K562 (cell line): ENCODE data around the gene PTPRG. TPM values are rescaled to one million over a fixed set of nuclear protein-coding genes. Genes with fewer than 3 reads are reported as not detected.

ENCODE experiments used
- ATAC-seq: fragments of 200-7000 bp; cut with Tn5 transposase; 3 replicates; pipeline ENCODE4 v1.9.1; 2020; ENCODE audit warnings: moderate library complexity
- BruUV-seq: library from RNA; stranded (reverse); fragments of 400-500 nt; replicated peaks from 2 replicates; lab custom pipeline; 2021; lab: Mats Ljungman, UMichigan
- CTCF ChIA-PET: fragments of 300-600 bp; formaldehyde crosslinking; extraction: SDS; loops from one replicate; lab custom pipeline; 2021; ENCODE audit warnings: low intra/inter-chr PET ratio; lab: Yijun Ruan, JAX
- POLR2A ChIA-PET: fragments of 300-600, 350-650 bp; sonication (Branson Sonifier 250); formaldehyde crosslinking; extraction: SDS; loops from one replicate; lab custom pipeline; 2021; ENCODE audit warnings: antibody characterized with exemption, inconsistent platforms; lab: Yijun Ruan, JAX
- DNase-seq, 4 experiments: peaks; one replicate each; pipeline versions ENCODE4 v3.0.0 to v3.0.0-alpha.2; 2011 to 2018; ENCODE audit warnings: low spot score in 3 of 4, mixed read lengths in 3 of 4; ENCODE audit errors: extremely low read depth in 1 of 4
- FAIRE-seq: peaks from 2 replicates; lab custom pipeline; 2011; peaks lifted over from hg19 to GRCh38; lab: Jason Lieb, UNC
- H2AFZ ChIP-seq: 2 replicates; pipeline ENCODE4 v1.6.0; 2011; ENCODE audit warnings: low read depth, low read length, control low read depth, inconsistent platforms
- H3K27ac ChIP-seq: fragments of 200-600 bp; 3 replicates; pipeline ENCODE4 v1.8.0; 2011; ENCODE audit warnings: low read depth, mild to moderate bottlenecking, control low read depth, inconsistent platforms, low read length, moderate library complexity, mixed read lengths; ENCODE audit errors: extremely low read depth
- H3K27me3 ChIP-seq, 2 experiments: fragments of 300-600 bp in 1 of 2; 2 replicates in 1 of 2; 3 replicates in 1 of 2; pipeline versions ENCODE4 v1.6.0 to v1.8.0; 2011; ENCODE audit warnings: inconsistent platforms in 2 of 2, low read length in 2 of 2, mild to moderate bottlenecking in 1 of 2, mixed read lengths in 1 of 2, moderate library complexity in 1 of 2; ENCODE audit not compliant: control insufficient read depth in 2 of 2, insufficient read depth in 2 of 2
- H3K36me3 ChIP-seq: fragments of 300-600 bp; 3 replicates; pipeline ENCODE4 v1.8.0; 2011; ENCODE audit warnings: mild to moderate bottlenecking, low read length, inconsistent platforms; ENCODE audit not compliant: control insufficient read depth, insufficient read depth
- H3K4me1 ChIP-seq, 2 experiments: fragments of 200-600 bp in 1 of 2; replicated peaks in 1 of 2; 2 replicates in 1 of 2; 3 replicates in 1 of 2; pipeline versions ENCODE4 v1.5.1 to v1.8.0; 2011; ENCODE audit warnings: inconsistent platforms in 2 of 2, low read length in 2 of 2, mild to moderate bottlenecking in 1 of 2, mixed read lengths in 1 of 2, moderate library complexity in 1 of 2; ENCODE audit not compliant: control insufficient read depth in 2 of 2, insufficient read depth in 2 of 2
- H3K4me2 ChIP-seq: 2 replicates; pipeline ENCODE4 v1.6.1; 2011; ENCODE audit warnings: low read length, control low read depth, inconsistent platforms, mixed read lengths; ENCODE audit not compliant: insufficient read depth
- H3K4me3 ChIP-seq: fragments of 200-600 bp; sonication (generic), shearing (Covaris generic); 2 replicates; pipeline ENCODE4 v1.5.1; 2016; ENCODE audit warnings: control low read depth, inconsistent platforms
- H3K79me2 ChIP-seq: fragments of 200-600 bp; 3 replicates; pipeline ENCODE4 v1.8.0; 2011; ENCODE audit warnings: low read length, inconsistent platforms; ENCODE audit not compliant: control insufficient read depth, insufficient read depth
- H3K9ac ChIP-seq, 2 experiments: 2 replicates each; pipeline versions ENCODE4 v1.6.0 to v1.6.1; 2011; ENCODE audit warnings: low read depth in 2 of 2, low read length in 2 of 2, control low read depth in 1 of 2, inconsistent platforms in 1 of 2, mild to moderate bottlenecking in 1 of 2, mixed read lengths in 1 of 2; ENCODE audit not compliant: insufficient read depth in 1 of 2
- H3K9me1 ChIP-seq: one replicate; pipeline ENCODE4 v1.6.0; 2011; ENCODE audit warnings: inconsistent platforms, mild to moderate bottlenecking, low read length, moderate library complexity; ENCODE audit not compliant: control insufficient read depth, insufficient read depth
- H3K9me3 ChIP-seq: replicated peaks from 2 replicates; pipeline ENCODE4 v1.5.1; 2011; ENCODE audit warnings: low read depth, low read length, inconsistent platforms; ENCODE audit not compliant: control insufficient read depth, insufficient read depth
- H4K20me1 ChIP-seq: replicated peaks from 2 replicates; pipeline ENCODE4 v1.6.1; 2011; ENCODE audit warnings: low read length, inconsistent platforms, mixed read lengths; ENCODE audit not compliant: control insufficient read depth, insufficient read depth
- CREB1 ChIP-seq, 2 experiments: sonication (generic) in 1 of 2; formaldehyde crosslinking in 1 of 2; IDR thresholded peaks; 2 replicates each; pipeline versions ENCODE4 v1.6.1 to v1.8.0; 2012 to 2022; ENCODE audit warnings: inconsistent platforms in 1 of 2, mild to moderate bottlenecking in 1 of 2, missing genetic modification reagents in 1 of 2, moderate library complexity in 1 of 2
- DDX20 ChIP-seq: fragments of 450-650 bp; IDR thresholded peaks from 2 replicates; pipeline ENCODE4 v1.6.1; 2016; ENCODE audit warnings: missing genetic modification characterization, low read depth, mild to moderate bottlenecking, missing compliant biosample characterization, moderate library complexity
- E2F6 ChIP-seq, 2 experiments: IDR thresholded peaks; 2 replicates each; pipeline ENCODE4 v1.6.1; 2011; ENCODE audit warnings: borderline replicate concordance in 1 of 2, control low read depth in 1 of 2, low read depth in 1 of 2, low read length in 1 of 2, mild to moderate bottlenecking in 1 of 2, mixed read lengths in 1 of 2, moderate library complexity in 1 of 2; ENCODE audit not compliant: insufficient read depth in 1 of 2, insufficient read length in 1 of 2, poor library complexity in 1 of 2, severe bottlenecking in 1 of 2; ENCODE audit errors: extremely low read depth in 1 of 2
- EP300 ChIP-seq: IDR thresholded peaks from 2 replicates; pipeline ENCODE4 v1.6.1; 2012; ENCODE audit warnings: low read length, improper control_type of control experiment
- PRPF4 ChIP-seq: fragments of 200-400 bp; formaldehyde crosslinking; IDR thresholded peaks from one replicate; pipeline ENCODE4 v1.6.1; 2017; ENCODE audit warnings: low read length, low read depth, mild to moderate bottlenecking; ENCODE audit not compliant: insufficient read depth, poor library complexity, severe bottlenecking
- SRSF1 ChIP-seq: fragments of 200-400 bp; formaldehyde crosslinking; IDR thresholded peaks from 2 replicates; pipeline ENCODE4 v1.6.1; 2017; ENCODE audit warnings: mild to moderate bottlenecking, low read depth, low read length, moderate library complexity
- whole genome bisulfite sequencing: fragments of 100-300 bp; shearing (Covaris generic); methylation state at CpG from one replicate; pipeline ENCODE4 v1.1.6; 2016; ENCODE audit warnings: low coverage, mixed read lengths; ENCODE audit not compliant: insufficient coverage; ENCODE audit errors: missing lambda C conversion rate; 5-methylcytosine and 5-hydroxymethylcytosine counted together
- in situ Hi-C: fragments of 300-500 bp; cut with MboI; formaldehyde crosslinking; loops from 4 replicates; pipeline ENCODE4 v1.15.0; 2018; ENCODE audit warnings: inconsistent platforms, mixed read lengths
- intact Hi-C: fragments of 100-400 bp; cut with micrococcal nuclease; formaldehyde crosslinking; loops from 2 replicates; pipeline ENCODE4 v1.14.2; 2022
- polyA plus RNA-seq, 8 experiments: library from polyadenylated mRNA; depleted of rRNA in 4 of 8; stranded (reverse) in 5 of 8; unstranded in 3 of 8; fragments of >200 nt; fragmentation: Nextera tagmentation in 2 of 8; fragmentation: Illumina TruSeq in 1 of 8; extraction: Ambion mirVana in 2 of 8; extraction: Trizol in 1 of 8; gene quantifications; 2 replicates each; pipeline versions ENCODE4 v1.2.1 to v1.2.3, GENCODE V29; 2011 to 2014; ENCODE audit warnings: inconsistent platforms in 1 of 8, missing spikeins in 1 of 8
- total RNA-seq, 7 experiments: library from RNA; depleted of rRNA in 6 of 7; stranded (reverse); fragments of >200 nt in 6 of 7; fragmentation: Illumina TruSeq in 2 of 7; extraction: Trizol in 2 of 7; gene quantifications; 2 replicates each; pipeline versions ENCODE4 v1.2.1 to v1.2.3, GENCODE V29; 2011 to 2021; ENCODE audit warnings: low replicate concordance in 1 of 7
- TF ChIP-seq, protein P1 (sequence below): fragments of 250-450 bp; sonication (Bioruptor Pico); IDR thresholded peaks from 2 replicates; pipeline ENCODE4 v1.4.0; 2020; ENCODE audit warnings: mild to moderate bottlenecking, moderate library complexity, borderline replicate concordance

The PTPRG gene
- total and polyA plus RNA-seq, 9 of the 15 experiments (the other 6 are each of a cell fraction or from before 2014, with no cell fraction given), result 0.16 TPM; not detected in 8

DNA sequence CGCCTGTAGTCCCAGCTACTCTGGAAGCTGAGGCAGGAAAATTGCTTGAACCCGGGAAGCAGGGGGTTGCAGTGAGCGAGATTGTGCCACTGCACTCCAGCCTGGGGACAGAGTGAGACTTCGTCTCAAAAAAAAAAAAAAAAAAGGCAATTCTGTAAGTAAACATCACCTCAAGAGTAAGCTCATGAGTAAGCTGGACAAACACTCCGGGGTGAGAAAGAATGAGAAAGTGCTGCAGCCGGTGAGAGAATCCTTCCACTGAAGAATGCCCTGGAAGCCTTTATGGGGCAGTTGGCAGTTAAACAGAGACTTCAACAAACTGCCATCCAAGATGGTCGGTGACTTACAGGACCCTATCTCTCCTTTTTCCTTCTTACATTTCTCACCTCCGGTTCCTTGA lies 764.5 kb downstream of the PTPRG start:
- no peak for TF ChIP-seq EP300
- TF ChIP-seq, protein P1, sequence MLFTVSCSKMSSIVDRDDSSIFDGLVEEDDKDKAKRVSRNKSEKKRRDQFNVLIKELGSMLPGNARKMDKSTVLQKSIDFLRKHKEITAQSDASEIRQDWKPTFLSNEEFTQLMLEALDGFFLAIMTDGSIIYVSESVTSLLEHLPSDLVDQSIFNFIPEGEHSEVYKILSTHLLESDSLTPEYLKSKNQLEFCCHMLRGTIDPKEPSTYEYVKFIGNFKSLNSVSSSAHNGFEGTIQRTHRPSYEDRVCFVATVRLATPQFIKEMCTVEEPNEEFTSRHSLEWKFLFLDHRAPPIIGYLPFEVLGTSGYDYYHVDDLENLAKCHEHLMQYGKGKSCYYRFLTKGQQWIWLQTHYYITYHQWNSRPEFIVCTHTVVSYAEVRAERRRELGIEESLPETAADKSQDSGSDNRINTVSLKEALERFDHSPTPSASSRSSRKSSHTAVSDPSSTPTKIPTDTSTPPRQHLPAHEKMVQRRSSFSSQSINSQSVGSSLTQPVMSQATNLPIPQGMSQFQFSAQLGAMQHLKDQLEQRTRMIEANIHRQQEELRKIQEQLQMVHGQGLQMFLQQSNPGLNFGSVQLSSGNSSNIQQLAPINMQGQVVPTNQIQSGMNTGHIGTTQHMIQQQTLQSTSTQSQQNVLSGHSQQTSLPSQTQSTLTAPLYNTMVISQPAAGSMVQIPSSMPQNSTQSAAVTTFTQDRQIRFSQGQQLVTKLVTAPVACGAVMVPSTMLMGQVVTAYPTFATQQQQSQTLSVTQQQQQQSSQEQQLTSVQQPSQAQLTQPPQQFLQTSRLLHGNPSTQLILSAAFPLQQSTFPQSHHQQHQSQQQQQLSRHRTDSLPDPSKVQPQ (CRISPR knock-in tag), result no peak
- Histone ChIP-seq H3K4me2 (no peak overlapping the region), H3K79me2 (no peaks in the 10 kb centered on the region), H3K9me3 (no peaks in the 10 kb centered on the region), H3K27me3 (no peaks in the 10 kb centered on the region), H3K9ac (no peak overlapping the region), H3K9me1 (no peaks in the 10 kb centered on the region), H4K20me1 (no peaks in the 10 kb centered on the region), H2AFZ (no peak overlapping the region), H3K27ac (no peak overlapping the region), H3K4me1 (no peaks in the 10 kb centered on the region), H3K36me3 (no peaks in the 10 kb centered on the region), H3K4me3 (no peak overlapping the region)
- DNase-seq (no peak), FAIRE-seq (no peak), ATAC-seq (no peak)
- WGBS, result 0% methylated on average over 6 of the region's 8 CpGs
- intact Hi-C loops (no loop called here), in situ Hi-C loops (no loop called here)
- POLR2A ChIA-PET, result no interaction called here
- BruUV-seq, result no TSS peak
- CTCF ChIA-PET, result no interaction called here

- Histone ChIP-seq H3K36me3 (no peaks in the 10 kb centered on the region), H3K27me3 (no peaks in the 10 kb centered on the region), H3K79me2 (no peaks in the 10 kb centered on the region), H3K27ac (no peak overlapping the region), H3K9me3 (no peaks in the 10 kb centered on the region), H3K9ac (no peak overlapping the region), H3K4me1 (no peaks in the 10 kb centered on the region), H3K4me2 (no peak overlapping the region), H2AFZ (no peak overlapping the region), H3K9me1 (no peaks in the 10 kb centered on the region), H4K20me1 (no peaks in the 10 kb centered on the region), H3K4me3 (no peak overlapping the region)
- ATAC-seq (no peak), DNase-seq (no peak), FAIRE-seq (no peak)
- TF ChIP-seq PRPF4 (no peak), E2F6 (IDR thresholded peaks at IDR 0.05; ENCODE audit: borderline replicate concordance in 1 of 2, extremely low read depth in 1 of 2, insufficient read depth in 1 of 2, insufficient read length in 1 of 2, low read depth in 1 of 2, low read length in 1 of 2, poor library complexity in 1 of 2, severe bottlenecking in 1 of 2) (no peak), SRSF1 (no peak), DDX20 (tag) (no peak), CREB1 (IDR thresholded peaks at IDR 0.05) (no peak), CREB1 (CRISPR knock-in tag; IDR thresholded peaks at IDR 0.05) (no peak)
- no TSS peak for BruUV-seq
- ChIA-PET POLR2A (no interaction called here), CTCF (no interaction called here)
- 0% methylated on average over 3 of the region's 5 CpGs for WGBS
- intact Hi-C loops (no loop called here), in situ Hi-C loops (loop anchor here (10.0 kb wide), 1 partner anchor 225 kb away; no protein-coding TSS in a partner anchor)
Observed at GRCh38 chr3:62329971-62330370, 768.6 kb downstream of the PTPRG start.
